Activated CD8-positive, alpha-beta memory T cell treated with anti-CD3 and anti-CD28 coated beads for 24 hours (primary cell): Measurements from ENCODE around the gene POLE3.
"Not testable (repeated sequence)": the region's sequence is repeated elsewhere in the genome, so short reads cannot be mapped to it uniquely, and the experiment has no call there.

Experiments
- DNase-seq: peaks from one replicate; pipeline ENCODE4 v3.0.0-alpha.2; 2020

POLE3 gene

DNA sequence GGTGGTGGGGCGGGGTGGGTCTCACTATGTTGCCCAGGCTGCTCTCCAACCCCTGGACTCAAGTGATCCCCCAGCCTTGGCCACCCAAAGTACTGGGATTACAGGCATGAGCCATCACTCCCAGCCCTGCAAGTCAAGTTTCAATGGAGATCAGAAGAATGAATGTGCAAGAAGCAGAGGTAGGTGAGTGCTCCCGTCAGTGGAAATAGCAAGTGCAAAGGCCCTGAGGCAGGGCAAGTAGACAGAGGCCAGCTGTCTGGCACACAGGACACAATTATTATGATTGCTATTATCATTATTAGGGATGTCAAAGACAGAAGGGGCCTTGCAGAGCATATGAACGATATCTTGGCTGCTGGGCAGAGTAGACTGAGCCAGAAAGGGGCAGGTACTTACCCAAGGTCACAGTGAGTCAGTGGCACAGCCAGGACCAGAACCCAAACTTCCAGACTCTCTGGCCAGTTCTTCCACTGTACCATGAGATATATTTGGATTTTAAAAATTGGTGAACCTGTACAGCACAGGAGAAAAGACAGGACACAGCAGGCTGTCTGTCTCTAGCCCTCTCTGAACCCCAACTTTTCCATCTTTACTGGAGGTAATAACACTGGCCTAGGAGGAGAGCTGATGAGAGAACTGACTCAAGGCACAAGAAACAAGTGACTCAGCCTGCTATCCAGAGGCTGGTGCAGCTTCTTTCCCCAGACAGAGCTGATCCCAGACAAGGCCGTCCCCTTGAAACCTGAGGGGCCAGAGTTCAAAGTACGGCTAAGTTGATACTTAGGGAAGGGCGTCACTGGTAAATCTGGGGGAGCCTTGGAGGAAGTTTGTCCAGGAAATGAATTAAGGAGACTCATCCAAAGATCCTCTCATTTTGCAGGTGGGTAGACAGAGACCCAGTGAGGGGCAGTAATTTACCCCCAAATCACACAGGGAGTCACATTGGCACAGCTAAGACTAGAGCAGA is 35.1 kb downstream of the POLE3 start:
- no peak for DNase-seq

DNA sequence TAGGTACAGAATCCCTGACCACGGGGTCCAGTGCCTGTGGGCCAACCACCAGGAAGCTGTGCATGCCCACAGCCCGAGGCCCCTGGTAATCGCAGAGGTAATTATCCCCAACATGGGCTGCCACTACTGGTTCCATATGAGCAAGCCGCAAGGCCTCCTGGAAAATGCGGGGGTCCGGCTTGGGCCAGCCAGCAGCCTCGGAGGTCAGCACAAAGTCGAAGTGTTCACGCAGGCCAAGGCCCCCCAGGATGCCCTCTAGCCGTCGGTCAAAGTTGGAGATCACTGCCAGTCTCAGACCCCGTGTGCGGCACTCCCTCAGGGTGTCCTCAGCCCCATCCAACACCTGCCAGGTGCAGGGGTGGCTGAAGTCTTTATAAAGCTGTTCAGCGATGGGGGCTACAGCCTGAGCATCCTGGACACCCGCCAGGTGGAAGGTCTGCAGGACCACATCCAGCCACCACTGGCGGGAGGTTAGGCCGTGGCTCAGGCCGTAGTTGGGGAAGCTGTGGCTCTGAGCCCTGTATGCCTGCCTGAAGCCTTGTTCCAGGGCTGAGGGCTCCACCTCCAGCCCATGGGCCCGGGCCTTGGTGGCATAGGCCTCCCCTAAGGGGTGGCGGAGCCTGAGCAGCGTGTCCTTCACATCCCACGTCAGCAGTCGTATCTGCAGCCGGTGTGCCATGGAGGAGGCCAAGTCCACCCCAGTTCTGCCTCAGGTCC is 36.6 kb downstream of the POLE3 start:
- no peak for DNase-seq

DNA sequence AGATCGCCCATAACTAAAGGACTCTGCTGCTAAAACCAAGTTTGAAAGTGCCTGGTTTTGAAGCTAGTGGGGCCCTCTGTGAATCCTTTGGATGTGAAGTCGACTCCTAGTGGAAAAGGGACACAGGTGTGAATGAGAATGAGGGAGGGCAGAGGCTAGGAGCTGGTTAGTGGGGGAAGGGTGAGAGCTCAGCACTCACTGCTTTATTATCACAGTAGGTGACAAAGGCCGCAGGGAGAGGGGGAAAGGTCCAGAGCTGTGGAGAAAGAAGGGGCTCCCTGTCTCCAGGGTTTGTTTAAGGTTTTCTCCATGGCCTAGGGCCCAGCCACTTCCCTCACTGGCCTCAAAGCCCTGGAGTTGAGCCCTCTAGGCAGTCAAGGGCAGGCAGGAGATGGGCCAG is 37.2 kb downstream of the POLE3 start:
- DNase-seq, result no peak

DNA sequence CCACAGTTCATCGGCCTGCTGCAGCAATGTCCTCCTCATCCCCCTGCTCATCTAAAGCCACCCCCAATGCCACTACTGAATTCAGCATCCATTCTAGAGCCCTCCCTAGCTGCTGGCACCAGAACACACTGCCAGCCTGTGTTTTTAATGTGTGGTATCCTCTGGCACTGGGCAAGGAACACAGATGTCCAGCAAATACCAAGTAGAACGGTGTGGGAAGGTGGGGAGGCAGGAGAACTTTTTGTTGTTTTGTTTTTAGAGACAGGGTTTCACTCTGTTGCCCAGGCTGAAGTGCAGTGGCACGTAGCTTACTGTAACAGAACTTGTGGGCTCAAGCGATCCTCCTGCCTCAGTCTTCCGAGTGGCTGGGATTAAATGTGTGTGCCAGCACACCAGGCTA is 38.4 kb downstream of the POLE3 start:
- DNase-seq, result no peak

DNA sequence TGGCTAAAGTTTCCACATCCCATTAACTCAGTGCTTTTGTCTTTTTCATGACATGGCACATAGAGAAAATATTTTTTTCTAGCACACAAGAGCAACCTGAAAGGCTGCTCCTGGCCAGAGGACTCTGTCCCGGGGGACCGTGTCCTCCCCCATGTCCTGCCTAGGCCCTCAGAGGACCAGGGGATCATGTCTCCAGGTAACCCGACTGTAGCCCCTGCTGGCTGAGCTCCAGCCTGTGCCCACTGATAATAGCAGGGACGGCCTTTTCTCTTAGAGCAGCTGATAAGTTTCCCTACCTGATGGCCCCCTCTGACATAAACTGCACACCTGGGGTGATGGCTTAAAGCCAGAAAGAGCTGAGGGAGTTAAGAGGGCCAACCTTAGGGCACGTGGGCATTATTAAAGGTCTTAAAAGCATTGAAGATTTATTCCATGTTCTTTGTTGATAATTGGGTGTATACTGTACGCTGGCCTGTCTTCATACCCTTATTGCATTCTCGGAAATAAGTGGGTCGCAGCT is 39.6 kb downstream of the POLE3 start:
- DNase-seq, result no peak

DNA sequence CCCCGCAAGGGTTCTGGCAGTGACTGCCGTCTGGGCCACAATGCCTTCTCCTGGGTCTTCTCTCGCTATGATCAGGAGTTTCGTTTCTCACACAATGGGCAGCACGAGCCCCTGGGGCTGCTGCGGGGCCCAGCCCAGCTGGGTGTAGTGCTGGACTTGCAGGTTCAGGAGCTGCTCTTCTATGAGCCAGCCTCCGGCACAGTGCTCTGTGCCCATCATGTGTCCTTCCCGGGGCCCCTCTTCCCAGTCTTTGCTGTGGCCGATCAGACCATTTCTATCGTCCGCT is 40.7 kb downstream of the POLE3 start:
- DNase-seq, result no peak

DNA sequence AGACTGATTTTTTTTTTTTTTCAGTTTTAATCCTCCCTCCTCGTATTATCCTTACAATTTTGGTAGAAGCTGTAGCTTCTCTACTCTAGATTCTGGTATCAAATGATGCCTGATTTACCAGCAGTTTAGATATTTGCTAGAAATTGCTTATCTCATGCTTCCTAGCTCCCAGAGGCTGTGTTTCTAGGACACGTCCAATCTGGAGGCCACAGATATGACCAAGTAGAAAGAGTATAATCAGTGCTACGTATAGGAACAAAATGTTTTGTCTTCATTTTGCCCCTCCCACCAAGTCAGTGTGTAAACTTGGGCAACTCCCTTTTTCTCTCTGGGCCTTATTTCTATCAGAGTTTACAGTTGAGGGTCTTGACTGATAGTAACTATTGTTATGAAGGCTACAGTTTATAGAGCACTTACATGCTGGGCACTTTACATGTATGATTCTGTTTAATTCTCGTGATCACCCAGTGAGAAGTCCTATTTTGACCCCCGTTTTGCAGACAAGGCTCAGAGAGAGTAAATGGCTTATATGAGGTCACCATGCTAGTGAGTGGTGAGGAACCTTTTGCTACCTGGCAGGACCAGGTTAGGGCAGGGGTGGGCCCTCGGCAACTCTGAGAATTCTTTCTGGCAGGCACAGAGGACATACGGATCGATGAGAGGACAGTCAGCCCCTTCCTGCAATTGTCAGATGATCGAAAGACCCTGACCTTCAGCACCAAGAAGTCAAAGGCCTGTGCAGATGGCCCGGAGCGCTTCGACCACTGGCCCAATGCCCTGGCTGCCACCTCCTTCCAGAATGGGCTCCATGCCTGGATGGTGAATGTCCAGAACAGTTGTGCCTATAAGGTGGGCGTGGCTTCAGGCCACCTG is 41.3 kb downstream of the POLE3 start:
- DNase-seq, result no peak

DNA sequence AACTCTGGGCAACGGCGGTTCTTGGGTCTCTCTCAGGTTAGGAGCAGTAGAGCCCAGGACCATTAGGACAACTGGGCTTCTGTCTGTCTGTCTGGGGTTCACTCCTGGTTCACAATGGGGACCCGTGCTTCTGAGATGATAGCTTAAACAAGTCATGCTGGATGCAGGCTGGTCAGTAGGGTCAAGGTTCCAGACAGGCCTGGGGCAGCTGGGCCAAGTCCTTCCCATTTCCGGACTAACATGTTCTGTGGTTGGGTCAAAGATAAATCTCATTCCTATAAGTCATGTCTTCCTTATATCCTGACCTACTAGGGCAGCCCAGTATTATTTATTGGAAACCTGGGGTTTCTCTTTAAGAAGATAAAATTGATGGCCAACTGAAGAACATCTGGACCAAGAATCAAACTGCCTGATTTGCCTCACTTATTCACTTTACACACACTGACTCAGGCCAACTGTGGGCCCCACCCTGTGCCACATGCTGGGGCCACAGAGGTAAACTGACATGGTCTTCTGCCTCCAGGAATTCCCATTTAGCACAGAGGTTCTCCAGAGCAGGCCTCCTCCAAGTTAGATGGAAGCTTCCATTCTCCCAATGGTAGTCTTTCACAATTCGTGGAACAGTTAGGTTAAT is 42.0 kb downstream of the POLE3 start:
- DNase-seq, result no peak

DNA sequence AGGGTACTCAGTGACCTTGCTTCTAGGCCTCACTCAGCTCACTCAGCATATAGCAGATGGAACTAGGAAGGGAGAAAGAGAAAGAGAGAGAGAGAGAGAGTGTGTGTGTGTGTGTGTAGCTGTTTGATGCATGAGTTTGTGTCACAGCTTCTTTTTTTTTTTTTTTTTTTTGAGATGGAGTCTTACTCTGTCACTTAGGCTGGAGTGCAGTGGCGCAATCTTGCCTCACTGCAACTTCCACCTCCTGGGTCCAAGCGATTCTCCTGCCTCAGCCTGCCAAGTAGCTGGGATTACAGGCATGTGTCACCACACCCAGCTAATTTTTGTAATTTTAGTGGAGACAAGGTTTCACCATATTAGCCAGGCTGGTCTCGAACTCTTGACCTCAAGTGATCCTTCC is 44.8 kb downstream of the POLE3 start:
- not testable (repeated sequence) for DNase-seq

DNA sequence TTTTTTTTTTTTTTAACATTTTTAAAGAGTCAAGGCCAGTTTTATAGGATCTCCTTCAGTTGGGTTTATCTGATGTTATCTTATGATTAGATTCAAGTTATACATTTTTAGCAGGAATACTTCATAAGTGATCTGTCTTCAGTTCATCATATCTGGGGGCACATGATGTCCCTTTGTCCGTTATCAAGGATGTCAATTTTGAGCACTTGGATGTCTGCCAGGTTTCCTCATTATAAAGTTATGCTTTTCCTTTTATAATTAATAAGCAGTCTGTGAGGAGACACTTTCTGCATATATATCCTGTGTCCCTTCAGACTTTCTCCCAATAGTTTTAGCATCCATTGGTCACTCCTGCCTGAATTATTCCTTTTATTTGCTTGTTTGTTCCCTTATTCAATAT is 45.5 kb downstream of the POLE3 start:
- DNase-seq, result no peak

DNA sequence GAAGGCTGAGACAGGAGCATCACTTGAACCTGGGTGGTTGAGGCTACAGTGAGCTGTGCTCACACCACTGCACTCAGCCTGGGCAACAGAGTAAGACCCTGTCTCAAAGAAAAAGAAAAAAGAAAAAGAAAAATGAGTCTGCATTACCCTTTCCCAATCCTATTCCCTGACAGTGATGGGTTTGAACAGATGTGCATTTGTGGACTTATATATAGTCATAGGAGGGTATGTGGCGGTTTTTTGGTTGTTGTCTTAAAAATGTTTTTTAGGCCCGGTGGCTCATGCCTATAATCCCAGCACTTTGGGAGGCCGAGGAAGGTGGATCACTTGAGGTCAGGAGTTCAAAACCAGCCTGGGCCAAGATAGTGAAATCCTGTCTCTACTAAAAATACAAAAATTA is 47.1 kb downstream of the POLE3 start:
- DNase-seq, result no peak

DNA sequence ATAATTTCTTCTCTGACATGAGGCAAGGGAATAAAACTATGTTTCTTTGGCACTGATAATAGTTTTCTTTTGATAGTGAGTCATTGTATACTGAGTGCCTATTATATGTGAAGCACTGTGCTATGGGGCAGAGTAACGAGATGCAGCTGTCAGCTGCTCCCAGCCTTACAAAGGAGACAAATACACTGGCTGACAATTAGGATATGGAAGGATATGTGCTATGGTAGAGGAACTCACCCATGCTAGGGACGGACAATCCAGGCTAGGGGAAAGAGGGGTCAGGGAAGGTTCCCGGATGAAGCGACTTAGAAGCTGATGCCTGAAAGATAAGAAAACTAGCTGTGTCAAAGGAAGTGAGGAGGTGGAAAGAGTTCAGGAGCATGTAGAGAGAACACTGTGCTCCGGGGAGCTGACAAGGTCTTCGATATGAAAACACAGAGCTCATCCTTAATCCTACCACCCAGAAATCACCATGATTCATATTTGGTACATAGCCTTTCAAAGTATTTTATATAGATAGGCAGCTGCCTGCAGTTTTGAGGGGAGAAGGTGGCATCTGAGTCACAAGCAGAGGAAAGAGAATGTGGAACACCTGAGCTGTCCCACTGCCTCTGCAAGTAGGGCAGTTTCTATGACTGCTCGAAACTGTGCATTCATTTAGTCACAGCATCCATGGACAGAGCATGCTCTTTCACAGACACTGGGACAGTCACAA is 49.0 kb downstream of the POLE3 start:
- no peak for DNase-seq

DNA sequence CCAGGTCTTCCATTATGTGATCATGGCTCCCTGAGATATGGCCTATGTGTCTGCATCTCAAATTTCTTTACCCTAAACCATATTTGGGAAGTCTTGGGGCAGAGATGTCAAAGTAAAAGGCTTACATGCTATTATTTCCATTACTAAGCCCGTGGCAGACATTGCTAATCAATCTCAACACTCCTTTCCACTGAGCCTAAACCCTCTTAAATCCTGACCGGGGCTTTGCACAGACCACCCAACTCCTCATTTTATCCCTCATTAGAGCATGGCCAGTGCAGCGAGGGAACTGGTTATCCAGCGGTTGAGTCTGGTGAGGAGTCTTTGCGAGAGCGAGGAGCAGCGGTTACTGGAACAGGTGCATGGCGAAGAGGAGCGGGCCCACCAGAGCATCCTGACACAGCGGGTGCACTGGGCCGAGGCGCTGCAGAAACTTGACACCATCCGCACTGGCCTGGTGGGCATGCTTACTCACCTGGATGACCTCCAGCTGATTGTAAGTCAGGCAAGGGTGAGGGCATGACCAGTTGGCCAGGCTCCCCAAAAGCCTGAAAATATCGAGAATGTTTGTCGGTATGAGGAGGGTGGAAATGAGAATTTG is 50.1 kb downstream of the POLE3 start:
- no peak for DNase-seq

DNA sequence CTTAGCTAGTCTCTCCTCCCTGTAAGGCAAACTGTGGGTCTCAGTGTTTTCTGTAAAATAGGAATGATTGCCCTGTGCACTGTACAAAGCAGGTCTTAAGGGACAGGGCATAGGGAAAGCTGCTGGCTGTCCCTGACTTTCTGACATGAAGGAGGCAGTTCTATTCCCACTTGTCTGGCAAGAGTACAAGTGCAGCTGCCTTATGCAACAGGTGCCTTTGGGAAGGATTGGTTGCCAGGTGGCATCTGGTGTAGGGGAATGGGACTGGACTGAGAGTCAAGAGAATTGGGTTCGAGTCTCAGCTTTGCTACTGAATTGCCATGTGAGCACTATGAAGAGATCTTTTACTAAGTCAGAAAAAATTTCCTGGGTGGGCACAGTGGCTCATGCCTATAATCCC is 51.1 kb downstream of the POLE3 start:
- no peak for DNase-seq
